HEK293 (cell line): ENCODE measurements around the gene DDX31.

Source experiments
- HOXD13 ChIP-seq: sonication (generic); formaldehyde crosslinking; IDR thresholded peaks from 2 replicates; pipeline ENCODE4 v1.8.0; 2022; ENCODE audit warnings: missing genetic modification reagents, borderline replicate concordance
- TSHZ1 ChIP-seq: fragments of 450-650 bp; formaldehyde crosslinking; IDR thresholded peaks from 2 replicates; pipeline ENCODE4 v1.5.1; 2016; ENCODE audit warnings: missing biosample characterization, missing genetic modification characterization, borderline replicate concordance
- ZNF830 ChIP-seq: fragments of 450-650 bp; IDR thresholded peaks from 2 replicates; pipeline ENCODE4 v1.5.0; 2018; ENCODE audit warnings: missing biosample characterization, missing genetic modification characterization, low read depth, mild to moderate bottlenecking, moderate library complexity
- TF ChIP-seq, protein P1 (sequence below): fragments of 450-650 bp; formaldehyde crosslinking; IDR thresholded peaks from 2 replicates; pipeline ENCODE4 v1.5.1; 2016; ENCODE audit warnings: missing biosample characterization, missing genetic modification characterization

DNA sequence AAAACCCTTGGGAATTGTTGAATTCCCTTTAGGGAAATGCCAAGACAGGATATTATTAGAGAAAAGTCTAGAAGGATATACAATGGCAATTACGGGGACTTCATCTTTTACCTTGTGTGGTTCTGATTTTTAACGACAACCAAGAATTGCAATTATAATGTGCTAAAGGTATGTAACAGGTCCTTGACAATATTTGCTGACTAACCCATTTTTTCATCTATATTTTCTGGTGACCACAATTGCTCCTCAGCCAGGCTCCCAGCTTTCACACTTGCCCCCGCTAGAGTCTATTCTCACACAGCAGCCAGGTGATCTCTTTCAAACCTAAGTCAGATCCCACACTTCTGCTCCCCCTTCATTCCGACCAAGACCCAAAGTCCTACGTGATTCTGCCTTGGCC lies 53.1 kb downstream of the DDX31 start:
- no peak for TF ChIP-seq HOXD13 (CRISPR knock-in tag)
- TF ChIP-seq ZNF830 (tag by site-specific recombination) = no peak
- TF ChIP-seq, protein P1, sequence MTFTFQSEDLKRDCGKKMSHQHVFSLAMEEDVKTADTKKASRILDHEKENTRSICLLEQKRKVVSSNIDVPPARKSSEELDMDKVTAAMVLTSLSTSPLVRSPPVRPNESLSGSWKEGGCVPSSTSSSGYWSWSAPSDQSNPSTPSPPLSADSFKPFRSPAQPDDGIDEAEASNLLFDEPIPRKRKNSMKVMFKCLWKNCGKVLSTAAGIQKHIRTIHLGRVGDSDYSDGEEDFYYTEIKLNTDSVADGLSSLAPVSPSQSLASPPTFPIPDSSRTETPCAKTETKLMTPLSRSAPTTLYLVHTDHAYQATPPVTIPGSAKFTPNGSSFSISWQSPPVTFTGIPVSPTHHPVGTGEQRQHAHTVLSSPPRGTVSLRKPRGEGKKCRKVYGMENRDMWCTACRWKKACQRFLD (tag by site-specific recombination) = no peak
- TF ChIP-seq TSHZ1 (tag by site-specific recombination) = no peak
